Activated effector memory CD4-positive, alpha-beta T cell treated with anti-CD3 and anti-CD28 coated beads, Interleukin-2, amount 50 U/mL, for 16 hours (primary cell): Measurements from ENCODE around the gene DGCR8.

Experiments
- DNase-seq: peaks from one replicate; pipeline ENCODE4 v3.0.0-alpha.2; 2020

The DGCR8 gene

GRCh38 chr22:20092477-20092854, 12.4 kb downstream of the DGCR8 start:
- no peak for DNase-seq

GRCh38 chr22:20093418-20094196, 13.6 kb downstream of the DGCR8 start:
- DNase-seq, result peak; percentile 49

GRCh38 chr22:20094197-20094807, 14.3 kb downstream of the DGCR8 start:
- DNase-seq, result peak; percentile 58

GRCh38 chr22:20095521-20095920, 15.5 kb downstream of the DGCR8 start:
- peak; percentile 64 for DNase-seq

- DNase-seq, result no peak
Measured at GRCh38 chr22:20096574-20097420, 16.8 kb downstream of the DGCR8 start.

- no peak for DNase-seq
Measured at GRCh38 chr22:20099099-20099711, 19.2 kb downstream of the DGCR8 start.

- no peak for DNase-seq
Measured at GRCh38 chr22:20101638-20102037, 21.6 kb downstream of the DGCR8 start.

- no peak for DNase-seq
Measured at GRCh38 chr22:20102203-20102780, 22.3 kb downstream of the DGCR8 start.

- DNase-seq, result no peak
Measured at GRCh38 chr22:20105456-20106204, 25.6 kb downstream of the DGCR8 start.

- no peak for DNase-seq
Measured at GRCh38 chr22:20106205-20106848, 26.3 kb downstream of the DGCR8 start.

GRCh38 chr22:20106849-20107237, 26.8 kb downstream of the DGCR8 start:
- DNase-seq, result no peak

GRCh38 chr22:20107471-20107901, 27.4 kb downstream of the DGCR8 start:
- DNase-seq, result no peak

- no peak for DNase-seq
Measured at GRCh38 chr22:20107951-20108756, 28.1 kb downstream of the DGCR8 start.

GRCh38 chr22:20108757-20109230, 28.8 kb downstream of the DGCR8 start:
- DNase-seq, result no peak

- no peak for DNase-seq
Measured at GRCh38 chr22:20109411-20110358, 29.6 kb downstream of the DGCR8 start.

GRCh38 chr22:20110359-20110985, 30.4 kb downstream of the DGCR8 start:
- no peak for DNase-seq

GRCh38 chr22:20111045-20111688, 31.1 kb downstream of the DGCR8 start:
- DNase-seq, result no peak
